GM19328 (cell line): Measurements from ENCODE around the gene KCNQ1.
A peak's percentile ranks its signal among the peaks of the same experiment; 100 is the strongest.

Source experiments
- ATAC-seq: cut with Tn5 transposase; IDR thresholded peaks from one replicate; pipeline ENCODE4 v1.9.1; 2021; ENCODE audit warnings: mild to moderate bottlenecking, moderate library complexity; ENCODE audit not compliant: unreplicated experiment

The KCNQ1 gene

DNA sequence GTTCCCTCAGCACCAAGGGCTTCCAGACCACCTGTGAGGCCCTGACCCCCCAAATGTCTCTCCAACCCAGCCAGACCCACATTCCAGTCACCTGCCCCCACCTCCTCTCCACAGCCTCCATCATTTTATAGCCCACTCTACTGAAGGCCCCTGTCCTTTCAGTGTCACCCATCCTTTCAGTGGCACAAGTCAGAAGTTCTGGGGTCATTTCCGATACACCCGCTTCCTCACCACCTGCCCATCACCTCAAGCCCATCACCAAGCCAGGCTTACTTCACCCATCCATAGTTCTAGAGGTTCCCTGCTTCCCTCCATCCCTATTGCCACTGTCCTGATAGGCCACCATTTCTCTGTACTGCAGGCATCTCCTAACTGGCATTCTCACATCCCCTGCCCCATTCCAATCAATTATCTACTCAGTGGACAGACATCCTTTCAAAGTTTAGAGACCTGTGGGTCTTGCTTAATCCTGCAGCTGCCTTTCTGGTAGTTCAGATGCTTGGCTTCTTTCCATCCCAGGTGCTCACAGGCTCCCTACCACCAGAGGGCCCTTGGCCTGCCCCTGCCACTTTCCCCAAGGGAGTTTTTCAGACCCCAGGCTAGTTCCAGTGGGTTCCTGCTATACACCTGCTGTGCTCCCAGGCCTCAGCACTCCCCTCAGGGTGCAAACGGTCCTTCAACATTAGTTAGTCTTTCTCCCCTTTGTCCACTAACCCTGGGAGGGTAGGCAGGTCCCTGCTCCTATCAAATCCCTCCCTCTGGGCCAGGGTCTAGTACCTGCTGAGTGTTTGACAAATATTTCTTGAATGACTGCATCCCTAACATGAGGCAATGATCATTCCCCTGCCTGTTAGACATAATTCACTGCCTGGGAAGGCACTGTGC lies 247.4 kb downstream of the KCNQ1 start:
- no peak for ATAC-seq

DNA sequence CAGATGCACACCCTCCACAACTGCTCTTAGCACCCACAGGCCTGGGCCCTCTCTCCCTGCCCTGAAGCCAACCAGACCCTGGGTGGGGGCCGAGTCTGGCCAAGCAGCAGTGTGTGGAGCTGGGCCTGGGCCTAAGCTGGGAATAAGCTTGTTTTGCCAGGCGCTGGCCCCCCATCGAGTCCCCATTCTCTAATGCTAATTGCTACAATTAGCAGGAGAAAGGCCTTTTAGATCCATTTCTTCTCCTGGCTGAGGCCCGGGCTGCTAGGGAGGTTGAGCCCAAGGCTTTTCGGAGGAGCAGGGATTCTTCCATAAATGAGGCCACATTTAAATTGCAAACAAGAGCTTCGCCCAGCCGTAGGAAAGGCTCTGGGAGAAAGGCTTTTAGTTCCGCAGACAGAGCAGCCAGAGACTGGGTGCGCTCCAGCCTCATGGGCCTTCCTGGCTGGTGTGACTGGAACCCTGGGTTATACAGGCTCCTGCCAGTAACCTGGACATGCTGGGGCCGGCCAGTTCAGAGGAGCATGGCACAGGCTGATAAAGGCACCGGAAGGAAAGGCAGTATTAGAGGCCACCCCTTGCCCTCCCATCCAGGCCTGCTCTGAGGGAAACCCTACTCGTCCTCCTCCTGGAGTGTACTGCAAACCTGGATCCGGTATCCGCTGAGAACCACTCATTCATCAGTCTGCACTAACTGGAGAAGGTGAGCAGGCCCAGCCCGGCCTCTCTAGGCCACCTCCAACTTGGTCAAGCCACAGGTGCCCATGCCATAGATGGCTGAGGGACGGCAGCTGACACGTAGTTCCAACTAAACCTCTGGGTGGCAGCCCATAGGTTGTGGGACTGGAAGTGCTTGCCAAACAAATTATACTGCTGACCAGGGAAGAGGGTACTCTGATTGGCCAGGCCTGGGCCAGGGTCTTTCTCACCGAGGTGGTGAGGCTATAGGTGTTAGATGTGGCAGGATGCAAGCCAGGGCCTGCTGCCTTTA lies 248.8 kb downstream of the KCNQ1 start:
- no peak for ATAC-seq

- ATAC-seq: no peak
Observed at GRCh38 chr11:2694495-2694894, 249.7 kb downstream of the KCNQ1 start.

DNA sequence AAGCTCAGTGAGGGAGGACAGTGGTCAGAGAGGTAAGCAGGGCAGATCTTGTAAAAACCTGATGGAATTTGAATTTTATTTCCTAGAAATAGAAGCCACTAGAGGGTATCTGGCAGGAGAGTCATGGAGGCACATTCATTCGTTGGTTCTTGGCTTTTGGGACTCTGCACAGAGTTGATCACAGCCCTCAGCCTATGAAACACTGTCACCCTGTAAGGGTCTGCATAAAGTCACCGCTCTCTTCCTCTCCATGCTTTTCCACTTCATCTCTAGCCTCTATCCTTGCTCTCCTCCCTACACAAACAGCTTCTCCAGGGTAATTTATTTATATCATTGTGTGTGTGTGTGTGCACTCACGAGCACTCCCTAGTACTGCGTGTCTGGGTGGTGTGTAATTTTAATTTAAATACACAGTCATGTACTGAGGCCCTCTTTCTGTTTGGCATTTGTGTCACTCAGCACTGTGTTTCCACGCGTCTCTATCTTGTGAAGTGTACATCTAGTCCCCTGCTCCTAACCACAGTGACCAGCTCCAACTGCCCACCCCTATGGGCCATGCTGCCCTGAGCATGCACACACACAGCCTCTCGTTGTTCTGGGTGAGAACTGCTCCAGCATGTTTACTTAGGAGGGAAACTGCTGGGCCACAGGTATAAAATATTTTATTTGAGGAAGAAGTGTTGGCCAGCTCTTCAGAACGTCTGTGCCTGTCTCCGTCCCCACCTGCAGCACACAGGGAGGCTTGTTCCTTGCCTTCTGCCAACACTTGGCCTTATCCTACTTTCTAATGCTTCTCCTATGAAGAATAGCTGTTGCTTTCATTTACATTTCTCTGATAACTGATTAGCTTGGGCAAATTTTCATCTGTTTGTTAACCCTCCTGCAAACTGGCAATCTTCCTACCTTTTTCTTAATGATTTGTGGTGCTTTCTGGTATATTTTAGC lies 250.5 kb downstream of the KCNQ1 start:
- ATAC-seq: no peak

DNA sequence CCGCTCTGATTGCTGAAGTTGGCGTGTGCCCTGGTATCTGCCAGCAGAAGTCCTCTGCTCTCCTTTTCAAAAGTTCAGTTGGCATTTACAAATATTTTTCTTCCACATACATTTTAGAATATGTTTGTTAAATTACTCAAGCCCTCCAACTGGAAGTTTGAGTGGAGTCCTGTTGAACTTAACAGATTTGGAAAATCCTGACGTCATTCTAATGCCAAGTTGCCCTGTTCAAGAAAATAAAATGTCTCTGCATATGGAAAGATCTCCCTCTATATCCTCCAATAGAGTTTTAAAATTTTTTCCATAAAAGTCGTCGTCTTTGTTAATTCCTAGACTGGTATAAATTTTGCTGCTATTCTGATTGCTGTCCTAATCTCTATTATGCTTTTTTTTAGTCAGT lies 251.6 kb downstream of the KCNQ1 start:
- no peak for ATAC-seq

- no peak for ATAC-seq
Observed at GRCh38 chr11:2697866-2698265, 253.1 kb downstream of the KCNQ1 start.

- ATAC-seq: no peak
Observed at GRCh38 chr11:2698386-2699184, 253.8 kb downstream of the KCNQ1 start.

GRCh38 chr11:2699185-2699530 lies 254.3 kb downstream of the KCNQ1 start:
- no peak for ATAC-seq

- peak; percentile 82 for ATAC-seq
Observed at GRCh38 chr11:2699531-2700414, 255.0 kb downstream of the KCNQ1 start, which contains the start of gene KCNQ1OT1. Gene KCNQ1OT1, minus strand, starts transcription at chr11:2699994.

DNA sequence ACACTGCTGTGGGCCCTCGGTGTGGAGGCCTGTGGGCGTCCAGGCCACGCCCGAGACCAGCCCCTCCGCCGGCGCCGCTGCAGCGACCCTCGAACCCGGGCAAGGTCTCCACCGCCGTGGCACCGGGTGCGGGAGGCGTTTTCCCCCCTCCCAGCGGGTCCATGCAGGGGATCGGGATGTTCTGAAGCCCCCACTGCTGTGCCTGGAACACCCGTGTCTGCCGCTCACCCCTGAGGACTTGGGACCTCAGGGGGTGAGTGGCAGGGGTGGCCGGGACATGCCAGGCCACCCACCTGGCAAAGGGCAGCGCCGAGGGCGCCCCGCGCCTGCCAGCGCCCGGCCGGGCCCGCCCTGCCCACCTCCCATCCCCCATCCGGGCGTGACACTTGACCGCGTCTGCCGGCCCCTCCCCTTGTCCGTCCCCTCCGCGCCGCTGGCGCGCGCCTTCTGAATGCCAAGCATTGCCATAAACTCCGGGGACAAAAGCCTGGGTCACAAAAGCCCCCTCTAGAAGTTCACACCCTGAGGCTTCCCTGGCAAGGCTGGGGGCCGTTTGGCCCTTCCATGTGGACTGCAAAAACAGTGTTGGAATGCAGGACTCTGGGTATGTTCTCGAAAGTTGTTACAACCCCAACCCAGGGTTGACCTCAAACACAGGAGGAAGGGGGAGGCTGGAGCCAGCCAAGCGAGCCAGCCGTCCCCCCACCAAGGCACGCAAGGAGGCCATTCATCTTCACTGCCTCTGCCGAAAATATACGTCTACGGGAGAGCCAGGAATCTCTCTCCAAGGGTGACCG lies 255.8 kb downstream of the KCNQ1 start:
- peak; percentile 20 for ATAC-seq

DNA sequence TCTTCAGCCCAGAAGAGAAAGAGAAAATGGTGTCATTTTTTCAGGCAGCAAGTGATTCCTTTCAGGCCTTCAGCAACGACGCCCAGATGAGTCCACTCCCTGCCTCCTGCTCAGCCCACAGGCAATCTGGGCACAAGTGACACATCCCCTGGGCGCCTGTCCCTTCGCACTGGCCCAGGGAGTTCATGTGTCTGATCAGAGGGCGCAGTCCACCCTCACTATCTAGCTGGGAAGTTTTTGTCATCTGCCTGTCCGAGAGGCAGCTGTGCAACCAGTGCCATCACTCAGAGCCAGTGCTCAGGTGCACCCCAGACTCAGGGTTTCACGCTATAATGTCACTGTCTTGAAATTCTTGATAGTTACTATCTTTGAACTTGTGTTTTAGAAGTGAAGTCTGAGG lies 256.4 kb downstream of the KCNQ1 start:
- no peak for ATAC-seq

GRCh38 chr11:2701898-2702434 lies 257.2 kb downstream of the KCNQ1 start:
- ATAC-seq: no peak

- ATAC-seq: no peak
Observed at GRCh38 chr11:2702771-2703362, 258.1 kb downstream of the KCNQ1 start.

GRCh38 chr11:2703363-2704141 lies 258.7 kb downstream of the KCNQ1 start:
- no peak for ATAC-seq

DNA sequence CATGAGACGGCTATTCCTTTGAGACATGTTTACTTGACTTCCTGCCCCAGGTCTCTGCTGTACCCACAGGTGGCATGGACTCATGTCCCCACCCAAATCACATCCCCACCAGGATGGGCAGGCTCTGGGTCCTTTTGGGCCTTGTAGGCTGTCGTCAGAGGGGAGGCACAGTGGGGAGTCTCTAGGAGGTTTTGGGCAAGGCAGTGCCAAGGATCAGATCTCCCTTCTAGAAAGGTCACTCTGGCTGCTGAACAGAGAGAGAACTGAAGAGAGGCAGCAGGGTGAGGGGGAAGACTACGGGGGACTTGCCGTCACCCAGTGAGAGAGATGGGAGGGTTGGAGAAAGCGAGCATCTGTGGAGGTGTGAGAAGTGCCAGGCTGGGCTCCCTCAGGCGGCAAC lies 259.5 kb downstream of the KCNQ1 start:
- ATAC-seq: no peak

- ATAC-seq: no peak
Observed at GRCh38 chr11:2704896-2705606, 260.2 kb downstream of the KCNQ1 start.
